SU-DHL-6 (cell line): ENCODE measurements around the gene FGF22.
"Not testable (repeated sequence)": the region's sequence is repeated elsewhere in the genome, so short reads cannot be mapped to it uniquely, and the experiment has no call there.

Source experiments
- H2AFZ ChIP-seq: fragments of 200-600 bp; sonication (generic); 2 replicates; pipeline ENCODE4 v1.6.1; 2014; ENCODE audit warnings: low read depth, mild to moderate bottlenecking, moderate library complexity, mixed read lengths, antibody characterized with exemption, low read length; ENCODE audit not compliant: severe bottlenecking
- H3F3A ChIP-seq: fragments of 200-600 bp; shearing (Covaris generic); 2 replicates; pipeline ENCODE4 v1.6.0; 2016; ENCODE audit warnings: antibody characterized with exemption, mild to moderate bottlenecking; ENCODE audit not compliant: insufficient read depth
- H3K27ac ChIP-seq: fragments of 200-600 bp; sonication (generic); 2 replicates; pipeline ENCODE4 v1.5.1; 2016; ENCODE audit warnings: low read depth, mild to moderate bottlenecking, low read length, moderate library complexity, mixed read lengths
- H3K27me3 ChIP-seq: fragments of 200-600 bp; sonication (generic), shearing (Covaris generic); 2 replicates; pipeline ENCODE4 v1.6.0; 2014; ENCODE audit warnings: mild to moderate bottlenecking, low read length
- H3K36me3 ChIP-seq: fragments of 200-600 bp; sonication (generic); 2 replicates; pipeline ENCODE4 v1.6.1; 2014; ENCODE audit warnings: mild to moderate bottlenecking, low read length, mixed read lengths
- H3K4me2 ChIP-seq: fragments of 300-600, 200-600 bp; shearing (Covaris generic), sonication (generic); 2 replicates; pipeline ENCODE4 v1.6.0; 2014; ENCODE audit warnings: low read length, low read depth, mild to moderate bottlenecking; ENCODE audit not compliant: poor library complexity, severe bottlenecking
- H3K4me3 ChIP-seq: fragments of 200-600 bp; sonication (generic); 2 replicates; pipeline ENCODE4 v1.5.1; 2014; ENCODE audit warnings: antibody characterized with exemption, low read length, mild to moderate bottlenecking, mixed read lengths; ENCODE audit not compliant: insufficient read depth, poor library complexity, severe bottlenecking
- H3K79me2 ChIP-seq: fragments of 200-600 bp; sonication (generic); 2 replicates; pipeline ENCODE4 v1.6.1; 2014; ENCODE audit warnings: mild to moderate bottlenecking, low read length, moderate library complexity; ENCODE audit not compliant: insufficient read depth
- H3K9ac ChIP-seq: fragments of 200-600 bp; sonication (generic); 2 replicates; pipeline ENCODE4 v1.7.0; 2014; ENCODE audit warnings: mild to moderate bottlenecking, low read length
- H3K9me2 ChIP-seq: fragments of 200-600 bp; sonication (generic); replicated peaks from 2 replicates; pipeline ENCODE4 v1.6.1; 2014; ENCODE audit warnings: low read length; ENCODE audit not compliant: insufficient read depth
- H3K9me3 ChIP-seq: fragments of 200-600 bp; sonication (generic); 2 replicates; pipeline ENCODE4 v1.6.1; 2014; ENCODE audit warnings: low read length, mixed read lengths; ENCODE audit not compliant: insufficient read depth
- H4K20me1 ChIP-seq: fragments of 200-600 bp; sonication (generic); 2 replicates; pipeline ENCODE4 v1.6.1; 2014; ENCODE audit warnings: low read depth, mild to moderate bottlenecking, antibody characterized with exemption, low read length, moderate library complexity, mixed read lengths
- EZH2phosphoT487 ChIP-seq: fragments of 200-600 bp; sonication (generic), shearing (Covaris generic); conservative IDR thresholded peaks from 2 replicates; pipeline ENCODE4 v1.6.1; 2018; ENCODE audit warnings: mild to moderate bottlenecking, antibody characterized with exemption, low read length, moderate library complexity, mixed read lengths
- TF ChIP-seq, protein P1 (sequence below): fragments of 200-600 bp; sonication (generic); IDR thresholded peaks from one replicate; pipeline ENCODE4 v1.5.1; 2017; ENCODE audit warnings: antibody characterized with exemption, mild to moderate bottlenecking, low read length, moderate library complexity; ENCODE audit not compliant: insufficient read depth, poor library complexity, severe bottlenecking

Gene FGF22

DNA sequence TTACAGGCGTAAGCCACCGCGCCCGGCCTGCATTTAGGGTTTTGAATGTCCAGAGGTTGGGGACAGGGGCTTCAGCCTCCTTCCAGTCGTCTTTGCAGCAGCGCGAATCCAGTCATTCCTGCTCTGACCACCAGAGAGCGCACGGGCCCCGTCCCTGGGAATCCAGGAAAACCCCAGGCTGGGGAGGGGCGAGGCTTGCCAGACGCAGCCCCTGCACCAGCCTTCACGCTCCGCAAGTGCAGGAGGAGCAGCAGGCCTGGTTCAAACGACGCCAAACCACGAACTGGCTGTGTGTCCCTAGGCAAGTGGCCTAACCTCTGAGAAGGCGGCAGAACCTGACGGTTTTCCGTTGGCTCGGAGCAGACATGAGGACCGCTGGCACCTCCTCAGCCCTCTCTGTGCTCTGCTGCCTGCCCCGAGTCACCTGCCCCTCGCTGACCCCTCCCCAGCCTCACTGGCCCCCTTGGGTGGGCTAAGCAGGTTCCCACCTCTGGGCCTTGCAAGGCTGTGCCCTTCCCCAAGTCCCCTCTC, 25.3 kb downstream of the FGF22 start:
- H4K20me1 ChIP-seq = peaks cover 2% of the 10 kb centered on the region; the same call in 1 of the 2 replicates
- peaks cover 19% of the 10 kb centered on the region for H3F3A ChIP-seq
- H3K27me3 ChIP-seq = no peaks in the 10 kb centered on the region
- H3K4me3 ChIP-seq = no peak overlapping the region
- H3K27ac ChIP-seq = no peak overlapping the region
- no peaks in the 10 kb centered on the region for H3K36me3 ChIP-seq
- H3K79me2 ChIP-seq = peaks cover 29% of the 10 kb centered on the region
- no peak overlapping the region for H3K4me2 ChIP-seq
- no peaks in the 10 kb centered on the region for H3K9me3 ChIP-seq
- TF ChIP-seq, protein P1, sequence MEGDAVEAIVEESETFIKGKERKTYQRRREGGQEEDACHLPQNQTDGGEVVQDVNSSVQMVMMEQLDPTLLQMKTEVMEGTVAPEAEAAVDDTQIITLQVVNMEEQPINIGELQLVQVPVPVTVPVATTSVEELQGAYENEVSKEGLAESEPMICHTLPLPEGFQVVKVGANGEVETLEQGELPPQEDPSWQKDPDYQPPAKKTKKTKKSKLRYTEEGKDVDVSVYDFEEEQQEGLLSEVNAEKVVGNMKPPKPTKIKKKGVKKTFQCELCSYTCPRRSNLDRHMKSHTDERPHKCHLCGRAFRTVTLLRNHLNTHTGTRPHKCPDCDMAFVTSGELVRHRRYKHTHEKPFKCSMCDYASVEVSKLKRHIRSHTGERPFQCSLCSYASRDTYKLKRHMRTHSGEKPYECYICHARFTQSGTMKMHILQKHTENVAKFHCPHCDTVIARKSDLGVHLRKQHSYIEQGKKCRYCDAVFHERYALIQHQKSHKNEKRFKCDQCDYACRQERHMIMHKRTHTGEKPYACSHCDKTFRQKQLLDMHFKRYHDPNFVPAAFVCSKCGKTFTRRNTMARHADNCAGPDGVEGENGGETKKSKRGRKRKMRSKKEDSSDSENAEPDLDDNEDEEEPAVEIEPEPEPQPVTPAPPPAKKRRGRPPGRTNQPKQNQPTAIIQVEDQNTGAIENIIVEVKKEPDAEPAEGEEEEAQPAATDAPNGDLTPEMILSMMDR = peak; percentile 74
- no peak for TF ChIP-seq EZH2phosphoT487
- no peaks in the 10 kb centered on the region for H3K9me2 ChIP-seq
- no peak overlapping the region for H2AFZ ChIP-seq
- H3K9ac ChIP-seq = no peak overlapping the region

DNA sequence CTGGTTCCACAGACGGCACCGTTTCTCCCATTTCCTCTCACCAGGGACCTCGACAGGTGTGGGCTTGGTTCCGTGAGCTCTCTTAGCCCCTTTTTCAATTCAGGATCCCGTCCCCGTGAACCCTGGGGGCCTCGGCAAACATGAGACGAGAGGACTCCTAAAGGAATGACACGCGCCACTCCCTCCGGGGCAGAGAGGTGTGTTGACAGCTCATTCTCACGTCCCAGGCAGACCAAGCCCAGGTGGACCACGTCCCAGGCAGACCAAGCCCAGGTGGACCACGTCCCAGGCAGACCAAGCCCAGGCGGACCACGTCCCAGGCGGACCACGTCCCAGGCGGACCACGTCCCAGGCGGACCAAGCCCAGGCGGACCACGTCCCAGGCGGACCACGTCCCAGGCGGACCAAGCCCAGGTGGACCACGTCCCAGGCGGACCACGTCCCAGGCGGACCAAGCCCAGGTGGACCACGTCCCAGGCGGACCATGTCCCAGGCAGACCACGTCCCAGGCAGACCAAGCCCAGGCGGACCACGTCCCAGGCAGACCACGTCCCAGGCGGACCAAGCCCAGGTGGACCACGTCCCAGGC, 27.4 kb downstream of the FGF22 start:
- not testable (repeated sequence) for H3K36me3 ChIP-seq, H3K4me2 ChIP-seq, H2AFZ ChIP-seq, H3K79me2 ChIP-seq, H3K9me3 ChIP-seq, H3K27ac ChIP-seq, H3K9ac ChIP-seq, H4K20me1 ChIP-seq, H3K27me3 ChIP-seq, H3K9me2 ChIP-seq, H3K4me3 ChIP-seq, H3F3A ChIP-seq

DNA sequence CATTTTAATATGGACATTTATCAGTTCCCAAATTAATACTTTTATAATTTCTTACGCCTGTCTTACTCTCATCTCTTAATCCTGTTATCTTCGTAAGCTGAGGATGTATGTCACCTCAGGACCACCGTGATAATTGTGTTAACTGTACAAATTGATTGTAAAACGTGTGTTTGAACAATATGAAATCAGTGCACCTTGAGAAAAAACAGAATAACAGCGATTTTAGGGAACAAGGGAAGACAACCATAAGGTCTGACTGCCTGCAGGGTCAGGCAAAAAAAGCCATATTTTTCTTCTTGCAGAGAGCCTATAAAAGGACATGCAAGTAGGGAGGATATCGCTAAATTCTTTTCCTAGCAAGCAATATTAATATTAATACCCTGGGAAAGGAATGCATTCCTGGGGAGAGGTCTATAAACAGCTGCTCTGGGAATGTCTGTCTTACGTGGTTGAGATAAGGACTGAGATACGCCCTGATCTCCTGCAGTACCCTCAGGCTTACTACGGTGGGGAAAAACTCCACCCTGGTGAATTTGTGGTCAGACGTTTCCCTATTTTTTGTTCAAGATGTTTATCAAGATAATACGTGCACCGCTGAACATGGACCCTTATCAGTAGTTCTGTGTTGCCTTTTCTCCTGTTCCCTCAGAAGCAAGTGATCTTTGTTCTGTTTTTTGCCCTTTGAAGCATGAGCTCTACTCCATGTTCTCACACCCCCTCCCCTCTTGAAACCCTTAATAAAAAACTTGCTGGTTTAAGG, 29.2 kb downstream of the FGF22 start:
- not testable (repeated sequence) for H3K9me2 ChIP-seq, H4K20me1 ChIP-seq, H3K4me3 ChIP-seq, H3K27me3 ChIP-seq, H3K79me2 ChIP-seq, H3F3A ChIP-seq, H3K9ac ChIP-seq, H3K9me3 ChIP-seq, H3K27ac ChIP-seq, H3K36me3 ChIP-seq, H2AFZ ChIP-seq, H3K4me2 ChIP-seq

DNA sequence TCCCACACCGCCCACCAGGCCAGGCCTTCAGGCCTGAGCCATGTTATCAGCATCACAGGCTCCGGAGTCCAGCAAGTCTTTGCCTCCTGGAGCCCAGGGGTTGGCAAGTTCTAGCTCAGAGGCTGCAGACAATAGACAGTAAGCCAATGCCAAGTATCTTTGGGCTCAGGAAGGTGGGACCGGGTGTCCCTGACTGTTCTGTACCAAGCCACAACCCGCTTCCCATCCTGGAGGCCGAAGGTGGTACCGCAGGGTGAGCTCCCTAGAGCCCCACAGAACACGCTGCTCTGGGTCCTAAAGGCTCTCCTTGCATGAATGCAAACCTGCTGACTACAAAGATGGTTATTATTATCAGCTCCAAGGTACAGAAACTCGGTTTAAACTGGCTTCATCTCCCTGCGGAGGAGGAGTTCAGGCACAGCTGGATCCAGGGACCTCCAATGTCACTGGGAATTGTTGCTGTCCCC, 31.0 kb downstream of the FGF22 start:
- Histone ChIP-seq H3F3A (no peaks in the 10 kb centered on the region), H3K4me3 (no peak overlapping the region), H4K20me1 (no peaks in the 10 kb centered on the region), H3K27ac (no peak overlapping the region), H3K36me3 (no peaks in the 10 kb centered on the region), H3K27me3 (no peaks in the 10 kb centered on the region), H3K9me3 (no peaks in the 10 kb centered on the region), H3K79me2 (no peaks in the 10 kb centered on the region), H3K9me2 (no peaks in the 10 kb centered on the region), H3K4me2 (no peak overlapping the region), H2AFZ (no peak overlapping the region), H3K9ac (no peak overlapping the region)
- no peak for TF ChIP-seq EZH2phosphoT487
- TF ChIP-seq, protein P1 = no peak
